BLaER1 (cell line): ENCODE measurements around the gene IKZF3.
"Not testable (repeated sequence)": the region's sequence is repeated elsewhere in the genome, so short reads cannot be mapped to it uniquely, and the experiment has no call there.

Source experiments
- H3K27ac ChIP-seq: shearing (Covaris generic); formaldehyde crosslinking; 2 replicates; pipeline ENCODE4 v1.8.1; 2022
- H3K27me3 ChIP-seq: shearing (Covaris generic); formaldehyde crosslinking; 2 replicates; pipeline ENCODE4 v1.8.1; 2022
- H3K36me3 ChIP-seq: shearing (Covaris generic); formaldehyde crosslinking; 2 replicates; pipeline ENCODE4 v1.8.1; 2022
- H3K4me1 ChIP-seq: shearing (Covaris generic); formaldehyde crosslinking; 2 replicates; pipeline ENCODE4 v1.8.1; 2022
- H3K4me2 ChIP-seq: shearing (Covaris generic); formaldehyde crosslinking; 2 replicates; pipeline ENCODE4 v1.8.1; 2022
- H3K4me3 ChIP-seq: shearing (Covaris generic); formaldehyde crosslinking; 2 replicates; pipeline ENCODE4 v1.8.1; 2022
- H3K9ac ChIP-seq: shearing (Covaris generic); formaldehyde crosslinking; 2 replicates; pipeline ENCODE4 v1.8.1; 2022
- H3K9me3 ChIP-seq: shearing (Covaris generic); formaldehyde crosslinking; 2 replicates; pipeline ENCODE4 v1.8.1; 2022
- H4K20me1 ChIP-seq: shearing (Covaris generic); formaldehyde crosslinking; 2 replicates; pipeline ENCODE4 v1.8.1; 2022
- Cebpa-rat ChIP-seq: shearing (Covaris generic); IDR thresholded peaks from 2 replicates; pipeline ENCODE4 v1.8.1; 2022

Gene IKZF3

GRCh38 chr17:39726617-39727016, 137.5 kb downstream of the IKZF3 start:
- peaks cover 30% of the 10 kb centered on the region for H3K36me3 ChIP-seq
- no peaks in the 10 kb centered on the region for H3K9me3 ChIP-seq
- no peaks in the 10 kb centered on the region for H4K20me1 ChIP-seq
- peaks cover 27% of the 10 kb centered on the region for H3K4me1 ChIP-seq
- TF ChIP-seq Cebpa-rat, result no peak
- H3K4me2 ChIP-seq, result peak overlapping the region; percentile 24
- H3K4me3 ChIP-seq, result no peak overlapping the region
- H3K27me3 ChIP-seq, result no peaks in the 10 kb centered on the region
- peak overlapping the region; percentile 31; the same call in 1 of the 2 replicates for H3K9ac ChIP-seq
- no peak overlapping the region for H3K27ac ChIP-seq

GRCh38 chr17:39725923-39726322, 138.2 kb downstream of the IKZF3 start:
- H3K27ac ChIP-seq, H4K20me1 ChIP-seq, H3K4me3 ChIP-seq, H3K9me3 ChIP-seq, H3K9ac ChIP-seq, H3K27me3 ChIP-seq: not testable (repeated sequence)
- H3K36me3 ChIP-seq, result peaks cover 30% of the 10 kb centered on the region
- H3K4me2 ChIP-seq, result peak overlapping the region; percentile 24; the same call in 1 of the 2 replicates
- peaks cover 24% of the 10 kb centered on the region for H3K4me1 ChIP-seq

- Histone ChIP-seq H3K4me3 (no peak overlapping the region), H4K20me1 (no peaks in the 10 kb centered on the region), H3K9me3 (no peaks in the 10 kb centered on the region), H3K4me1 (peaks cover 19% of the 10 kb centered on the region), H3K4me2 (no peak overlapping the region), H3K27me3 (no peaks in the 10 kb centered on the region), H3K9ac (no peak overlapping the region), H3K36me3 (peaks cover 30% of the 10 kb centered on the region), H3K27ac (no peak overlapping the region)
- TF ChIP-seq Cebpa-rat, result no peak
These were observed 139.4 kb downstream of the IKZF3 start for GRCh38 chr17:39724731-39725130.

GRCh38 chr17:39722965-39723848, 140.9 kb downstream of the IKZF3 start:
- TF ChIP-seq Cebpa-rat, result no peak
- H3K27me3 ChIP-seq, result no peaks in the 10 kb centered on the region
- no peak overlapping the region for H3K4me2 ChIP-seq

GRCh38 chr17:39722104-39722503, 142.0 kb downstream of the IKZF3 start:
- TF ChIP-seq Cebpa-rat, result no peak
- H3K4me1 ChIP-seq, result peaks cover 20% of the 10 kb centered on the region
- H3K36me3 ChIP-seq, result peaks cover 7% of the 10 kb centered on the region
- H4K20me1 ChIP-seq, result no peaks in the 10 kb centered on the region
- no peak overlapping the region for H3K27ac ChIP-seq
- no peak overlapping the region for H3K4me3 ChIP-seq
- no peaks in the 10 kb centered on the region for H3K9me3 ChIP-seq
- no peaks in the 10 kb centered on the region for H3K27me3 ChIP-seq
- no peak overlapping the region for H3K4me2 ChIP-seq
- H3K9ac ChIP-seq, result no peak overlapping the region

More at GRCh38 chr17:39722965-39723848, 140.9 kb downstream of the IKZF3 start:
- no peaks in the 10 kb centered on the region for H3K9me3 ChIP-seq
- no peaks in the 10 kb centered on the region for H4K20me1 ChIP-seq
- H3K4me1 ChIP-seq, result peaks cover 10% of the 10 kb centered on the region
- no peak overlapping the region for H3K4me3 ChIP-seq
- H3K9ac ChIP-seq, result no peak overlapping the region
- H3K36me3 ChIP-seq, result peaks cover 17% of the 10 kb centered on the region
- H3K27ac ChIP-seq, result no peak overlapping the region

GRCh38 chr17:39719563-39720355, 144.4 kb downstream of the IKZF3 start:
- Histone ChIP-seq H3K9me3 (no peaks in the 10 kb centered on the region), H3K27me3 (no peaks in the 10 kb centered on the region), H3K4me3 (no peak overlapping the region), H3K36me3 (no peaks in the 10 kb centered on the region), H3K4me2 (no peak overlapping the region), H4K20me1 (no peaks in the 10 kb centered on the region), H3K27ac (no peak overlapping the region), H3K9ac (no peak overlapping the region), H3K4me1 (peaks cover 25% of the 10 kb centered on the region)
- no peak for TF ChIP-seq Cebpa-rat

- Histone ChIP-seq H3K4me3 (no peak overlapping the region), H3K36me3 (no peaks in the 10 kb centered on the region), H3K9me3 (no peaks in the 10 kb centered on the region), H3K27me3 (no peaks in the 10 kb centered on the region), H3K9ac (no peak overlapping the region), H4K20me1 (no peaks in the 10 kb centered on the region), H3K27ac (no peak overlapping the region), H3K4me1 (peaks cover 29% of the 10 kb centered on the region), H3K4me2 (peak overlapping the region; percentile 53)
- TF ChIP-seq Cebpa-rat, result no peak
These were observed 146.5 kb downstream of the IKZF3 start for GRCh38 chr17:39717660-39718059.

- peak overlapping the region; percentile 44 for H3K4me2 ChIP-seq
- TF ChIP-seq Cebpa-rat, result no peak
- H3K4me1 ChIP-seq, result peaks cover 36% of the 10 kb centered on the region
- peak overlapping the region; percentile 31; the same call in 1 of the 2 replicates for H3K27ac ChIP-seq
- no peaks in the 10 kb centered on the region for H3K36me3 ChIP-seq
- H3K27me3 ChIP-seq, result no peaks in the 10 kb centered on the region
- H3K9me3 ChIP-seq, result no peaks in the 10 kb centered on the region
- H3K4me3 ChIP-seq, result no peak overlapping the region
- H4K20me1 ChIP-seq, result no peaks in the 10 kb centered on the region
- peak overlapping the region; percentile 45; the same call in 1 of the 2 replicates for H3K9ac ChIP-seq
These were observed 147.1 kb downstream of the IKZF3 start for GRCh38 chr17:39716879-39717536.

GRCh38 chr17:39716073-39716818, 147.9 kb downstream of the IKZF3 start:
- H3K4me3 ChIP-seq, result no peak overlapping the region
- peak overlapping the region; percentile 45; the same call in 1 of the 2 replicates for H3K9ac ChIP-seq
- H3K4me2 ChIP-seq, result peak overlapping the region; percentile 44
- no peaks in the 10 kb centered on the region for H4K20me1 ChIP-seq
- no peaks in the 10 kb centered on the region for H3K36me3 ChIP-seq
- peak overlapping the region; percentile 31; the same call in 1 of the 2 replicates for H3K27ac ChIP-seq
- H3K4me1 ChIP-seq, result peaks cover 43% of the 10 kb centered on the region
- no peak for TF ChIP-seq Cebpa-rat
- H3K27me3 ChIP-seq, result no peaks in the 10 kb centered on the region
- no peaks in the 10 kb centered on the region for H3K9me3 ChIP-seq
